ENCODE measurements around the gene DSCAML1.

Gene DSCAML1

GRCh38 chr11:117796872-117797529 is at the start of gene DSCAML1:
Gene DSCAML1 (minus strand): TSS chr11:117797216. CDS start chr11:117797079, 137 bp downstream.
- no peak within 1 kb of the TSS for H3K4me3 ChIP-seq (ENCODE audit: control insufficient read depth, low read depth, low read length)
- TF ChIP-seq, protein P1, sequence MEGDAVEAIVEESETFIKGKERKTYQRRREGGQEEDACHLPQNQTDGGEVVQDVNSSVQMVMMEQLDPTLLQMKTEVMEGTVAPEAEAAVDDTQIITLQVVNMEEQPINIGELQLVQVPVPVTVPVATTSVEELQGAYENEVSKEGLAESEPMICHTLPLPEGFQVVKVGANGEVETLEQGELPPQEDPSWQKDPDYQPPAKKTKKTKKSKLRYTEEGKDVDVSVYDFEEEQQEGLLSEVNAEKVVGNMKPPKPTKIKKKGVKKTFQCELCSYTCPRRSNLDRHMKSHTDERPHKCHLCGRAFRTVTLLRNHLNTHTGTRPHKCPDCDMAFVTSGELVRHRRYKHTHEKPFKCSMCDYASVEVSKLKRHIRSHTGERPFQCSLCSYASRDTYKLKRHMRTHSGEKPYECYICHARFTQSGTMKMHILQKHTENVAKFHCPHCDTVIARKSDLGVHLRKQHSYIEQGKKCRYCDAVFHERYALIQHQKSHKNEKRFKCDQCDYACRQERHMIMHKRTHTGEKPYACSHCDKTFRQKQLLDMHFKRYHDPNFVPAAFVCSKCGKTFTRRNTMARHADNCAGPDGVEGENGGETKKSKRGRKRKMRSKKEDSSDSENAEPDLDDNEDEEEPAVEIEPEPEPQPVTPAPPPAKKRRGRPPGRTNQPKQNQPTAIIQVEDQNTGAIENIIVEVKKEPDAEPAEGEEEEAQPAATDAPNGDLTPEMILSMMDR (IDR thresholded peaks at IDR 0.05; ENCODE audit: control insufficient read depth, insufficient read depth, low read depth, low read length, missing control alignments): no peak
- DNase-seq (ENCODE audit: low read depth): no peak

GRCh38 chr11:117843666-117844484 is 46.9 kb upstream of the DSCAML1 start:
- H3K4me3 ChIP-seq (ENCODE audit: control insufficient read depth, low read depth, low read length): no peak overlapping the region
- DNase-seq (ENCODE audit: low read depth): peak; percentile 8
- TF ChIP-seq, protein P1 (IDR thresholded peaks at IDR 0.05; ENCODE audit: control insufficient read depth, insufficient read depth, low read depth, low read length, missing control alignments): peak; percentile 96

DNA sequence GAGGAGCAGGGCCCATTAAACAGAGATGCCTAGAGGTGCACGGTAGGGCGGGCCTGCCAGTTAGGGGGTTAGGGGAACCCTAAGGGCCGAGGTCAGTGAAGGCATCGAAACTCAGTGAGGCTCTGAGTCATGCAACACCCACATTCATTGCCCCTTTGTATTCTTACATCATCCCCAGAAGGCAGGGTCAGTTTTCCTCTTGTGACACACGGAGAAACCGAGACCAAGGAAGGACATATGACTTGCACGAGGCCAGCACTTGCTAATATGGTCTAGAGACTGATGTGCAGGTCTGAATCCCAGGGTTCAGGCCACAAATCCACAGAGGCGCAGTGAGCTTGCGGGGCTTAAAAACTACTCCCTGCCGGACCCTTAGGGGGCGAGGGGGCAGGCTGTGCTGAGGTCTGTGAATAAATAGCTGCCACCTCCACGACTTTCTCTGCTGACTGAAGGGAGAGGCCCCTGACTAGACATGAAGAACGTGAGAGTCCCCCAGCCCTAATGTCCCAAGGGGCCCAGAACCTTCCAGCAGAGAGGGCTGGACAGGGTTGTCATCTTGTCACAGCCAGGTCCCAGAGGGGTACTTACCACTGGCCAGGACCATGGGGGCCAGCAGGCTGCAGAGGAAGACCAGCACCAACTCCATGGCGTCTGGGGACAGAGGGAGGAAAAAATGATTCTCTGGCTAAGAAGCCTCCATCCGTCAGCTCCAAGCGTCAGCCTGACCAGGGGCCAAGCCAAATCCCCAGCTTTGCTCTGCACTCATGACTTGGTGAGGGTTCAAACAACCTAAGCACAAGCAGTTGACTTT is 45.3 kb upstream of the DSCAML1 start:
- H3K4me3 ChIP-seq (ENCODE audit: control insufficient read depth, low read depth, low read length): no peak overlapping the region
- no peak for DNase-seq (ENCODE audit: low read depth)
- TF ChIP-seq, protein P1 (IDR thresholded peaks at IDR 0.05; ENCODE audit: control insufficient read depth, insufficient read depth, low read depth, low read length, missing control alignments): no peak

- TF ChIP-seq, protein P1 (IDR thresholded peaks at IDR 0.05; ENCODE audit: control insufficient read depth, insufficient read depth, low read depth, low read length, missing control alignments): no peak
- no peak for DNase-seq (ENCODE audit: low read depth)
Measured at GRCh38 chr11:117841551-117842031, 44.6 kb upstream of the DSCAML1 start.

GRCh38 chr11:117840881-117841550 is 44.0 kb upstream of the DSCAML1 start:
- no peak overlapping the region for H3K4me3 ChIP-seq (ENCODE audit: control insufficient read depth, low read depth, low read length)
- DNase-seq (ENCODE audit: low read depth): no peak
- TF ChIP-seq, protein P1 (IDR thresholded peaks at IDR 0.05; ENCODE audit: control insufficient read depth, insufficient read depth, low read depth, low read length, missing control alignments): no peak

More at GRCh38 chr11:117841551-117842031, 44.6 kb upstream of the DSCAML1 start:
- H3K4me3 ChIP-seq (ENCODE audit: control insufficient read depth, low read depth, low read length): no peak overlapping the region

All from AG09309 (cell line).